ELF-1 (cell line): ENCODE data around the gene MGA.
A peak's percentile ranks its signal among the peaks of the same experiment; 100 is the strongest.

Experiments used
- DNase-seq: peaks from one replicate; pipeline ENCODE4 v3.0.0-alpha.2; 2016; ENCODE audit warnings: low read depth, low spot score

MGA gene

GRCh38 chr15:41660235-41661077 is at the start of gene MGA:
TSS of gene MGA (plus strand) at chr15:41660405.
- DNase-seq = peak; percentile 98

GRCh38 chr15:41620536-41621199 is 39.5 kb upstream of the MGA start:
- no peak for DNase-seq

GRCh38 chr15:41621200-41622193 is 38.7 kb upstream of the MGA start:
- DNase-seq = peak; percentile 90

- no peak for DNase-seq
Measured at GRCh38 chr15:41622901-41623300, 37.3 kb upstream of the MGA start.

- DNase-seq = no peak
Measured at GRCh38 chr15:41627203-41627602, 33.0 kb upstream of the MGA start.

GRCh38 chr15:41629463-41629862 is 30.7 kb upstream of the MGA start:
- DNase-seq = no peak

GRCh38 chr15:41629883-41630282 is 30.3 kb upstream of the MGA start:
- DNase-seq = no peak

GRCh38 chr15:41630616-41631217 is 29.5 kb upstream of the MGA start:
- no peak for DNase-seq

- no peak for DNase-seq
Measured at GRCh38 chr15:41631880-41632470, 28.2 kb upstream of the MGA start.

GRCh38 chr15:41633609-41634008 is 26.6 kb upstream of the MGA start:
- no peak for DNase-seq

GRCh38 chr15:41634072-41634626 is 26.1 kb upstream of the MGA start:
- DNase-seq = no peak

GRCh38 chr15:41637086-41637485 is 23.1 kb upstream of the MGA start:
- DNase-seq = no peak

GRCh38 chr15:41640985-41641384 is 19.2 kb upstream of the MGA start:
- DNase-seq = no peak

GRCh38 chr15:41647262-41647661 is 12.9 kb upstream of the MGA start:
- DNase-seq = no peak

- DNase-seq = no peak
Measured at GRCh38 chr15:41648097-41648496, 12.1 kb upstream of the MGA start.

GRCh38 chr15:41648770-41649169 is 11.4 kb upstream of the MGA start:
- no peak for DNase-seq

GRCh38 chr15:41650806-41651205 is 9.4 kb upstream of the MGA start:
- no peak for DNase-seq

- DNase-seq = no peak
Measured at GRCh38 chr15:41651373-41651772, 8.8 kb upstream of the MGA start.

- no peak for DNase-seq
Measured at GRCh38 chr15:41653760-41654159, 6.4 kb upstream of the MGA start.

GRCh38 chr15:41655716-41656115 is 4.5 kb upstream of the MGA start:
- DNase-seq = no peak

- DNase-seq = no peak
Measured at GRCh38 chr15:41656188-41656587, 4.0 kb upstream of the MGA start.
